HG03575 (cell line): ENCODE data around the gene SLITRK2.

Experiments
- ATAC-seq: cut with Tn5 transposase; IDR thresholded peaks from one replicate; pipeline ENCODE4 v1.9.1; 2021; ENCODE audit not compliant: unreplicated experiment, insufficient number of reproducible peaks, low FRiP score; ENCODE audit errors: extremely low read depth

Gene SLITRK2

GRCh38 chrX:145848857-145849256, 31.2 kb downstream of the SLITRK2 start:
- no peak for ATAC-seq

- ATAC-seq = no peak
These were observed 35.6 kb downstream of the SLITRK2 start for GRCh38 chrX:145853181-145853580.

DNA sequence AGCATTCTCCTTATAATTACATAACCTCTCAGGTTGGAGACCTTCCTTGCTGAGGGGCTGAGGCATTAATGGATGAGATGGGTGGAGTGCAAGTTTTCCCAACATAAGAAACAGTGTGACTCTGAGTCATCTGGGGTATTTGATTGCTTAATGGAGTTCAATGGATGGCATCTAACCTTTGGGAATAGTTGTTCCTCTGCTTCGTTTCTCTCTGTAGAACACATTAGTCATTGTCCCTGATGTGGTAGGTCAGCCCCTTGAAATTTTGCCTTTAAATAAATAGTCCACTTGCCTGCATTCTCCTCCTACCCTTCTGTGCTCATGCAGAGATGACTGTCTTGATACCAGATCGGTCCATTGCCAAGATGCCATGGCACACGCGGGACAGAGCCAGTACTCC, 38.6 kb downstream of the SLITRK2 start:
- no peak for ATAC-seq

- no peak for ATAC-seq
These were observed 44.2 kb downstream of the SLITRK2 start for GRCh38 chrX:145861818-145862217.

GRCh38 chrX:145865082-145865481, 47.5 kb downstream of the SLITRK2 start:
- no peak for ATAC-seq
